Inflammatory macrophage treated with lipopolysaccharide for 4 hours (primary cell): ENCODE measurements around the gene PCARE.
"Not testable (repeated sequence)": the region's sequence is repeated elsewhere in the genome, so short reads cannot be mapped to it uniquely, and the experiment has no call there.

ENCODE experiments used
- DNase-seq: peaks from one replicate; pipeline ENCODE4 v3.0.0-alpha.2; 2020

Gene PCARE

GRCh38 chr2:29090311-29090710, 16.0 kb upstream of the PCARE start:
- not testable (repeated sequence) for DNase-seq

DNA sequence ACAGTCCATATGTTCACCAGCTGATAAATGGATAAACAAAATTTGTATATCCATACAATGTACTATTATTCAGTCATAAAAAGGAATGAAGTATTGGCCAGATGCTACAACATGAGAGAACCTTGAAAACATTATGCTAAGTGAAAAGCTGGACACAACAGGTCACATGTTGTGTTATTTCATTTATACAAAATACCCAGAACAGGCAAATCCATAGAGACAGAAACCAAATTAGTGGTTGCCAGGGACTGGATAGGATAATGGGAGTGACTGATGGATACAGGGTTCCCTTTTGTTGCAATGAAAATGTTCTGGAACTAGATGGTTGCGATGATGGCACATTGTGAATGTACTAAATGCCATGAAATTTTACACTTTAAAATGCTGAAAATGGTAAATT, 10.2 kb upstream of the PCARE start:
- DNase-seq: no peak

DNA sequence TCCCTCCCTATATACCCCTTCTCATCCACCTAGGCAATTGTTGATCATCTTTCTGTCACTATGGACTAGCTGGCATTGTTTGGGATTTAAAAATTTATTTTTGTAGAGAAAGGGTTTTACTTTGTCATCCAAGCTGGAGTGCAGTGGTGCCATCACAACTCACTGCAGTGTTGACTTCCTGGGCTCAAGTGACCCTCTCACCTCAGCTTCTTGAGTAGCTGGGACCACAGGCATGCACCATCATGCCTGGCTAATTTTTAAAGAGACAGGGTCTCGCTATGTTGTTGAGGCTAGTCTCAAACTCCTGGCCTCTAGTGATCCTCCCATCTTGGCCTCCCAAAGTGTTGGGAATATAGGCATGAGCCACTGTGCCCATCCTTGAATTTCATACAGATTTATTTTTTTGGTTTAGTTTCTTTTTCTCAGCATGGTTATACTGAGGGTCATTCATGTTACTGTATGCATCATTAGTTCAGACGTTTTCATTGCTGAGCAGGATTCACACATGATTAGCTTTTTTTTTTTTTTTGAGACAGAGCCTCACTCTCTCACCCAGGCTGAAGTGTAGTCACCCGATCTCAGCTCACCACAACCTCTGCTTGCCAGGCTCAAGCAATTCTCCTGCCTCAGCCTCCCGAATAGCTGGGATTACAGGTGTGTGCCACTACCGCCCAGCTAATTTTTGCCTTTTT, 8.6 kb upstream of the PCARE start:
- DNase-seq: no peak

DNA sequence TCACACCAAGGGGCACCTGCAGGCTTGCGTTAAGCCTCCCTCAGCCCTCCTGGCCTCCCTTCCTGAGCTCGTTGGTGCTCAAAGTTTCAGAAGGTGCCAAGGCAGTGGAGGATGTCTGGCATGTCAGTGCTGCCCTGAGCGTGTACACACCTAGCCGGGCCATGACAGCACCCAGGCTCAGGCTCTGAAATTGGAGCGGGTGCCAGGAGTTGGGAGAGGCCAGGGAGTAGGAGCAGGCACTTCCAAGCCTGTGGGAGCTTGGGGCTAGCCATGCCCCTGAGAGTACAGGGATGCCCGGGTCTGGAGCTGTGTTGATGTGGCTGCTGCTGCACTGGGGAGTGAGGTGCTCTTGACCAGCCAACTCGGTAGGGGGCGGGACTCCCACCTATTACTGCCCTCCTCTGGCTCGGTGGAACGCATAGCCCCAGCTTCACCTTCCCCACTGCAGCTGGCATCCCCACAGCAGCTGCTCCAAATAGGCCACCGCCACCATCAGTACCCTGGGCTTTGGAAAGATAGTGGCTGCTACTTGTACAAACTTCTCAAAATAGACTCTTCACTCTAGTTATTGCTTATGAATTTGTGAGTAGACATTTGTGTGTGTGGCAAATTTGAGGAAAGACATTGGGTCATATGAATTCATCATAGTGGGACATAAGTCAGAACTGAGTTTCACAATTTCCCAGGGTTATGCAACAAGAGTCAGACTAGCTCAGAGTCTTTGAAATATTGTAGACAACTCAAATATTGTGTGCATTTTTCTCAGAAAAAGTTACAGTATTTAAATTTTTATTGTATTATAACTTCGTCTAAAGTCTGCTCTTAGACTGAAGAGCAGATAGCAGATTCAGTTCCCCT, 6.8 kb upstream of the PCARE start:
- peak; percentile 97 for DNase-seq

DNA sequence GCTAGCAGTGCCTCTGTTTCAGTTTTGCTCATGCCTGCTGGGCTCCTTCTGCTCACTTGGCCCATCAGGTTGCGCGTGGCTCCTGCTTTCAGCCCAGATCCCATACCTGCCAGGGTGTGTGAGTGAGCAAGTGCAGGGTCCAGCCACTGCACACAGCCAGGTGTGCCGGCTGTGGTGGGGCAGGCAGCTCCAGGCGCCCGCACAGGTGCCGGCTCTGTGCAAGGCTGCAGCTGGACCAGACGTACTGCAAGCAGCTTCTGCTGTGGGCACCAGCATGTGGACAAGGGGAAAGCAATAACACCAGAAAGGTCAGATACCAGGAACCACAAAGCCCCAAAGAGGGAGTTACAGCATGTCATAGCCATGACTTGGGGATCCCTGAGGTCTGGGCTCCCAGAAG, 5.6 kb upstream of the PCARE start:
- DNase-seq: no peak

GRCh38 chr2:29075894-29076705, 1.8 kb upstream of the PCARE start:
- DNase-seq: no peak

DNA sequence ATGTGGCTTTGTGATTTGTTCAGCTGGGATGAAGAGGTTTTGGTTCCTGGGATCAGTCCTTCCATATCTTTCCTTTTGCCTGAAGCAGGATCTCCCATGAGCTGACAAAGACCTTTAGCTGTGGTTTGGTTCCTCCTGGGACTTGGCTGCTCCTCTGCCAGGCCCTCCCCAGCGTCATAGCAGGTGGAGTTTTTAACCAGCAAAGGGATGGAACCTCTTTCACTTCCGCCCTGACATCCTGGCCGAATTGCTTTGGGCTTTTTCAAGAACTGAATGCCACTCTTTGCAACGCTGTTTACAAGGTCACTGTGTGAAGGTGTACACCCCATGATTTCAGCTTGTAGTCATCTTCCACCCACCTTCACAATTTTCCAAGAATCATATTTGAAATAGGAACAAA, 390 bp downstream of the PCARE start:
- DNase-seq: peak; percentile 22

DNA sequence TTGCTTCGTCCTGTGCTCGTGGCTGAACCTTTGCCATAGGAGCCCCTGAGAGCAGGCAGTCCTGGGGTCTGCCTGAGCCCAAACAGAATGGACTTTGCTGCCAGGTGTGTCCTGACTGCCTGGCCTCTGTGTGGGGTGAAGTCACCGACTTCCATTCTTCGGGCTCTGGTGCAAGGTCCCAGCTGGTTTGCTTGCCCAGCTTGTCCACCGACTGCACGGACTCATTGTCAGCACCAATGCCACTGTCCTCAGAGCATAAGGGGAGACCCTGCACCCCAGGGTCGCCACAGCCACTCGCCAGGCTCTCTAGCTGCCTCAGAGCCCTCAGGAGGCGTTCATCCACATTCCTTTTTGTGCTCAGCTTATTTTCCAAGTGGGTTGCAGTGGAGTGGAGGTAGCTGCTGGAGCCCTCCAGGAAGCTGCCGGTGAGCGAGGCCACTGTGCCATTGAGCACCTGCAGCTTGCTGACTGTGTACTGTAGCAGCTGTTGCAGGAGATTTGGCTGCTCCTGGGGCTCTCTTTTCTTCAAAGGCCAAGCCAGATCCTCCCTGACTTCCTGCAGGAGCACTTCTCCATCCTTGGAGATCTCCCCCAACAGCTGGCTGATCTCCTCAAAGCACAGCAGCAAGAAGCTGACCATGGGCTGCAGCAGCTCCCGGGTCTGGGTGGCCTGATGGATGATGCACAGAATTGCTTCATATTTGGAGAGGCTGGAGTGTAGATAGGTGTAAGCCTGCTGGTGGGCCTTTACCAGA, 1.2 kb downstream of the PCARE start:
- DNase-seq: no peak

DNA sequence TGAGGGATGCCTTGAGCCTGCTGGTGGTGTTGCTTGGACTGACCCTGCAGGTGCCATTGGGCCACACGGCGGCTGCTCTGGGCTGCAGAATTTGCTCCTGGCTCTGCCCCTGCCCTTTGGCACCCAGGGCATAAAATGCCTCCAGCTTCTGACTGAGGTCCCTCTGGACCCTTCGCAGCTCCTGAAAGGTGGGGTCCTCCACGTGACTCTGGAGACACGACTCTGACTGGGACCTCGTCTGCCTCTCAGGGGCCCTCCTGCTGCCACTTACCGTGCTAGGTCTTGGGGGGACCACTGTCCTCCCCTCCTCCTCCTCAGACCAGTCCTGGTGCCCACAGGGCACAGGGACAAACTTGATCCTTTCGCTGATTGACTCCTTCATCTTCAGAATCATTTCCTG, 2.1 kb downstream of the PCARE start:
- no peak for DNase-seq

- DNase-seq: no peak
Measured at GRCh38 chr2:29071032-29071975, 3.0 kb downstream of the PCARE start.

DNA sequence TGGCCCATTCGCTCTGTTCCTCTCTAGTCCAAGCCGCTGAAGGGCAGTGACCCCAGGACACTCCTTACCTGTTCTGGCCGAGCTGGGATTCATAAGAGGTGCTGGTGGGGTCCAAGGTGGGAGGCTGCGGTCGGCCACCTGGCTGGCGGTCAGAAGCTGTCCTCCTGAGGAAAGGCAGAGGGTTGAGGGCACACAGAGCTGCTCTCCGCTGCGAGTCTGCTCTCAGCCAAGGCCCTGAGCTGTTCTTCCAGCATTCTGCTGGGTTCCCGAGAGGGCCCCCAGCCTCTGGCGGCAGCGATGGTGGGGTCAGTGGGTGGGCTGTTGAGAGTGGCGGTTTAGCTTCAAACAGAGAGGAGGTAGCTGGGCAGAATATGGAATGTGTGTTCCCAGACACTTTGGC, 3.8 kb downstream of the PCARE start:
- no peak for DNase-seq

DNA sequence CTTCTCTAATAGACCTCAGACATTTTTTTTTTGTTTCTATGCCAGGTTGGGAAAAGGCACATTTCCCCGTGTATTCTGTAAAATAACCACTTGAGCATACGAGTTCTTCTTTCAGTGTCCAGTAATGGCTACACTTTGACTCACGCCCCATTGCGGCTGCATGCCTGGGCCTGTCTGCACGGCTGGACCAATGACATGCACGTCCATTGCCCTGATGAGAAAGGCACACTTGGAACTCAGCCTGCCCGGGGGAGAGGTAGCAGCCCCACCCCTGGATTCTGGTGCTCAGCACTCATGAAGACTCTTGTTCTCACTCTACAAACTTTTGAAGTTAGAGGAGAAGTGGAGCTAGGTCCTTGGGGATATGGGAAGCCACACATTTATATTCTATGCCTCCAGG, 5.8 kb downstream of the PCARE start:
- DNase-seq: no peak

DNA sequence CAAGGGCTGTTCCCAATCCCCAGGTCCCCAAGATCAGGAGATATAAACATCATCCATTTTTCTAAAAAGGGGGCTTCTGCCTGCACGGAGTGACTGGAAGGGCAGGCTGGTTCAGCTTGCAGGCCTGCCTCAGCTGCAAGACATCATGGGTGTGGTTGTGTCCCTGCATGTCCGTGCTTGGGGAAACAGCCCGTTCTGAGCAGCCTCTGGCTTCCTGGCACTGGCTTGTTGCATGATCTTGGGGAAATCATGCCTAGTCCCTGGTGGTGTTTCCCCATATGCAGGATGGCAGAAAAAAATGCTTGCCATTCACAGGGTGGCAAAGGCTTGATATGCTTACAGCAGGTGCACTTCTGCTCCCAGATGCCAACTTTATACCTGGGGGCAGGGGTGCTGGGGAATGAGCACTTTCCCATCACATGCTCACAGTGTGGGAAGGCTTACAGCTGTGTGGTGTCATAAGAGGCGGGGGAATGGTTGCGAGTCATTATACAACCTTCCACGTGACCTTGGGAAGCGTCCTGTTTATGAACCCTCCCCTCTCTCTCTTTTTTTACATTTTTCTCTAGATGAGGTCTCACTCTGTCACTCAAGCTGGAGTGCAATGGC, 7.2 kb downstream of the PCARE start:
- peak; percentile 85 for DNase-seq

DNA sequence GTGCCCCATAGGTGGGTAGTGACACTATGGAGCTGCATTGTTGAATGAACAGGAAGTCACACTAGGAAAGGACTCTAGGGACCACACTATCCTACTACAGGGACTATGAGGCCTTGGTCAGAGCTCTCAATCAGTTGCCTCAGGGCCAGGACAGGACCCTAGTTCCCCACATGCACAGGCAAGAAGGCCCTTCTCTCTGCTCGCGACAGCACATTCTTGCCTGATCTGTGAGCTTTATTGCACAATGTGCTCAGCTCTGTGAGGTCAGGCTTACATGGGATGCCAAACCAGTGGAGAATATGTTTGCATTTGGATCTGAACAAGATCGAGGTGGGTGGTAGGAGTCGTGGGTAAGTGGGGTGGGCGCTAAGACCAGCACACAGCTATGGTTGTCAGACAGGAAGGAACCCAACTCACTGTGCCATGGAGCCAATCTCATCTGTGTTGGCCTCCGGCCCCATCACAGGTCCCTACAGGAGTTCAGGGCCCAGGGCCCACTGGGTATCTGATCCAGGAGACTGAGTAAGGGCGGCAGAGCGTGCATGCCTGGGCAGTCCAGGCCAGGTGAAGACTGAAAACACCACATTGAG, 8.0 kb downstream of the PCARE start:
- peak; percentile 83 for DNase-seq

GRCh38 chr2:29065068-29065811, 9.1 kb downstream of the PCARE start:
- DNase-seq: no peak

DNA sequence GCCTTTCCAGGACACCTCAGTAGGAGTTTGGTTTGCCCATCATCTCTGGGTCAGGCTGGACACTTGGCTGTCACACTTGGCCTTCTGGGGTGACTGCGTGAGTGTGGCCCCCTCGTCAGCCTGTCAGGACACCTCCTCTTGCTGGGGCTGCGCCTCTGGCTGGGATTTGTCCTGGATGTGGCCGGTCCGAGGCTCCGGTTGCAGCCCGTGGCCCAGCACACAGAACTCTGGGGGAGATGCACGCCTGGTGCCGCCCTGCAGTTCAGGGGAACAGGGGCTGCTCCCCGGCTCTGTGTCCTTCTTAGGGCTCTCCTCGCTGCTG, 9.6 kb downstream of the PCARE start:
- no peak for DNase-seq

- DNase-seq: no peak
Measured at GRCh38 chr2:29064346-29064715, 10.0 kb downstream of the PCARE start.

DNA sequence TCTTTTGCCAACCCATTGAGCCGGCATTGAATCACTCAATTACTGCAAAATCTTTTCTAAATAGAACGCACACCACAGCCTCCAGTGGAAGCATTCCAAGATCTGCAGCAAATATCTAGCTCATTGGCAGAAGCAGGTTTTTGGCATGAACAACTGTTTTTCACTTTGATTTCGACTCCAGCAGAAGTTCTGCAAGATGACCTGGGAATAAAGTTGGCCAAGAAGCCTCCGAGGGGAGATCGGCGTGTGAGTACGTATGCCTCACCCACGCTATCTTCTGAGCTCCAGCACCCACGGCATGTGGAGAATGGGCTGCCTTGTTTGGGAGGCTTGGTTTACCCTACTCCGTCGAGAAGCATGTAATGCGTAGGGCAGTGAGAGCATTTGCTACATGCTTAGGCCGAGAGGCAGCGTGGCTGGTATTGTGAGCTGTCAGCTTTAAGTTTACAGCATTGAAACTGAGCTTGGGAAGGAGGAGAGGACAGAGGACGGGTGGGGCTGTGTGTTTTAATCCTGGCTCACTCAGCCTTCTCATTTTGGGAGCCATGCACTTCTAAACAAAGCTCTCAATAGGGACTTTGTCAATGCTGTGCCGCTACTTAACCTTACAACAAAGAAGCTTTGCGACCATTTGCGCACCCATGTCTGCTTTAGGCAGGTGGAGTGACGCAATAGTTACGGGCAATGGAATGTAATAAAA, 10.5 kb downstream of the PCARE start:
- no peak for DNase-seq

GRCh38 chr2:29063056-29063455, 11.3 kb downstream of the PCARE start:
- no peak for DNase-seq

DNA sequence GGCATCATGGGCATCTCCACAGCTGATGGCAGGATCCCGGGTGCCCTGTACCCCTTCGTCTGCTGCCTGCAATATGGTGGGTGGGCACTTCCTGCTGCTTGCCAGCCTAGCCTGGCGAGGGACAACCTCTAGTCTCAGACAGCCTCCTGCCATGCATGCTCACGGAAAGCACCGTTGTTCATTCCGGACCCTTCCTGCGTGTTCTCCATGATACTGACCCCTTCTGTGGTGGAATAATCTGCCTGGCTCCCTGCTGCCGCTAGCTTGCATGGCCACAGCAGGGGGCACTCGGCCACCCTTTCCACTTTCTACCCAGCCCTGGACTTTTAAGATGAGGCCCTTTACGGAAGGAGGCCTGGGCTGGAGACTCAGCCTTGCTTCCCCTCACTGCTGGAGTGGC, 12.0 kb downstream of the PCARE start:
- no peak for DNase-seq
